ENCODE results near the gene FNDC11. TPM values are rescaled to one million over a fixed set of nuclear protein-coding genes. Genes with fewer than 3 reads are reported as not detected.
A peak's percentile ranks its signal among the peaks of the same experiment; 100 is the strongest.

FNDC11 gene
- total RNA-seq, 6 experiments from 2014 or later: not detected

- intact Hi-C loops (cut with DNase I): loop anchor here in 1 of 2 donors (10.0 kb wide), 1 partner anchor 428 kb away; the partner anchor contains the start of gene SAMD10
- H3K27ac ChIP-seq: no peak overlapping the region
- WGBS (ENCODE audit: insufficient coverage, low coverage, low lambda C conversion rate, missing lambda C conversion rate): no CpG with 5 or more reads among the region's 20 CpGs
Observed at GRCh38 chr20:63546256-63546955, 7.6 kb upstream of the FNDC11 start.

GRCh38 chr20:63546956-63547724, 6.8 kb upstream of the FNDC11 start:
- intact Hi-C loops (cut with DNase I): loop anchor here in 1 of 2 donors (10.0 kb wide), 1 partner anchor 428 kb away; the partner anchor contains the start of gene SAMD10
- Histone ChIP-seq H3K4me1 (no peaks in the 10 kb centered on the region), H3K27ac (no peak overlapping the region), H3K36me3 (no peaks in the 10 kb centered on the region), H3K27me3 (no peaks in the 10 kb centered on the region), H3K9me3 (no peaks in the 10 kb centered on the region), H3K4me3 (no peak overlapping the region)
- TF ChIP-seq CTCF (IDR thresholded peaks at IDR 0.05) (no peak), POLR2A (IDR thresholded peaks at IDR 0.05) (no peak)
- WGBS (ENCODE audit: insufficient coverage, low coverage, low lambda C conversion rate, missing lambda C conversion rate): 18% methylated on average over 2 of the region's 58 CpGs
- ATAC-seq: peak in 1 of 4 donors; percentile 2
- DNase-seq: no peak

More at GRCh38 chr20:63546256-63546955, 7.6 kb upstream of the FNDC11 start:
- H3K9me3 ChIP-seq: no peaks in the 10 kb centered on the region
- H3K4me1 ChIP-seq: no peaks in the 10 kb centered on the region
- H3K36me3 ChIP-seq: no peaks in the 10 kb centered on the region
- DNase-seq (no peak), ATAC-seq (no peak)
- no peaks in the 10 kb centered on the region for H3K27me3 ChIP-seq
- TF ChIP-seq CTCF (IDR thresholded peaks at IDR 0.05): no peak
- TF ChIP-seq POLR2A (IDR thresholded peaks at IDR 0.05): no peak
- H3K4me3 ChIP-seq: no peak overlapping the region

- 60% methylated on average over 1 of the region's 35 CpGs for WGBS (ENCODE audit: insufficient coverage, low coverage, low lambda C conversion rate, missing lambda C conversion rate)
- H3K4me1 ChIP-seq: no peaks in the 10 kb centered on the region
- no peaks in the 10 kb centered on the region for H3K27me3 ChIP-seq
- H3K9me3 ChIP-seq: no peaks in the 10 kb centered on the region
- intact Hi-C loops (cut with DNase I): loop anchor here in 1 of 2 donors (10.0 kb wide), 1 partner anchor 427 kb away; the partner anchor contains the start of gene SAMD10
- H3K36me3 ChIP-seq: no peaks in the 10 kb centered on the region
- TF ChIP-seq POLR2A (IDR thresholded peaks at IDR 0.05) (no peak), CTCF (IDR thresholded peaks at IDR 0.05) (no peak)
- no peak for DNase-seq
- H3K4me3 ChIP-seq: no peak within 1 kb of the TSS
- H3K27ac ChIP-seq: no peak within 1 kb of the TSS
- ATAC-seq: peak in 2 of 4 donors; percentile 3 to 11
Observed at GRCh38 chr20:63547725-63548480, 6.1 kb upstream of the FNDC11 start, which contains the start of gene SRMS. TSS of gene SRMS (minus strand) at chr20:63547749. CDS start at chr20:63547463, 286 bp downstream.

GRCh38 chr20:63548542-63548941, 5.4 kb upstream of the FNDC11 start:
- no peak overlapping the region for H3K4me3 ChIP-seq
- intact Hi-C loops (cut with DNase I): loop anchor here in 1 of 2 donors (10.0 kb wide), 1 partner anchor 426 kb away; the partner anchor contains the start of gene SAMD10
- H3K27ac ChIP-seq: no peak overlapping the region
- H3K9me3 ChIP-seq: no peaks in the 10 kb centered on the region
- WGBS (ENCODE audit: insufficient coverage, low coverage, low lambda C conversion rate, missing lambda C conversion rate): 29% methylated on average over 6 of the region's 11 CpGs
- H3K4me1 ChIP-seq: no peaks in the 10 kb centered on the region
- H3K36me3 ChIP-seq: no peaks in the 10 kb centered on the region
- TF ChIP-seq CTCF (IDR thresholded peaks at IDR 0.05) (no peak), POLR2A (IDR thresholded peaks at IDR 0.05) (no peak)
- ATAC-seq: no peak
- no peaks in the 10 kb centered on the region for H3K27me3 ChIP-seq
- no peak for DNase-seq
